K562 (cell line): Measurements from ENCODE around the gene EPN3.

Experiments used
- CREB1 ChIP-seq, 2 experiments: sonication (generic) in 1 of 2; formaldehyde crosslinking in 1 of 2; IDR thresholded peaks; 2 replicates each; pipeline versions ENCODE4 v1.6.1 to v1.8.0; 2012 to 2022; ENCODE audit warnings: inconsistent platforms in 1 of 2, mild to moderate bottlenecking in 1 of 2, missing genetic modification reagents in 1 of 2, moderate library complexity in 1 of 2
- EZH2 ChIP-seq: IDR thresholded peaks from 2 replicates; pipeline ENCODE4 v1.6.1; 2012; ENCODE audit warnings: low read depth, mild to moderate bottlenecking, inconsistent platforms, low read length, borderline replicate concordance
- HDGF ChIP-seq: fragments of 450-650 bp; IDR thresholded peaks from 2 replicates; pipeline ENCODE4 v1.6.1; 2016
- HMG20B ChIP-seq: fragments of 250-450 bp; sonication (Bioruptor Pico); IDR thresholded peaks from 2 replicates; pipeline ENCODE4 v1.5.0; 2021; ENCODE audit warnings: mild to moderate bottlenecking
- LEF1 ChIP-seq: fragments of 450-650 bp; IDR thresholded peaks from 2 replicates; pipeline ENCODE4 v1.6.1; 2016; ENCODE audit warnings: mild to moderate bottlenecking
- SAFB2 ChIP-seq: fragments of 200-400 bp; formaldehyde crosslinking; IDR thresholded peaks from 2 replicates; pipeline ENCODE4 v1.6.1; 2018; ENCODE audit warnings: borderline replicate concordance, low read length, low read depth, moderate library complexity; ENCODE audit not compliant: severe bottlenecking
- TCFL5 ChIP-seq: fragments of 250-450 bp; sonication (Bioruptor Pico); conservative IDR thresholded peaks from 2 replicates; pipeline ENCODE4 v1.6.1; 2021; ENCODE audit warnings: mild to moderate bottlenecking, moderate library complexity, matching md5 sums
- ZNF12 ChIP-seq: sonication (generic); formaldehyde crosslinking; IDR thresholded peaks from 2 replicates; pipeline ENCODE4 v1.4.0; 2020; ENCODE audit warnings: mild to moderate bottlenecking, missing genetic modification reagents
- TF ChIP-seq, protein P1 (sequence below): sonication (generic); formaldehyde crosslinking; IDR thresholded peaks from 2 replicates; pipeline ENCODE4 v1.8.1; 2023; ENCODE audit warnings: mild to moderate bottlenecking, missing genetic modification reagents
- TF ChIP-seq, protein P2 (sequence below), 3 experiments: IDR thresholded peaks in 2 of 3; conservative IDR thresholded peaks in 1 of 3; 2 replicates each; pipeline ENCODE4 v1.5.1; 2011 to 2012; ENCODE audit warnings: low read length in 3 of 3, mild to moderate bottlenecking in 3 of 3, control low read depth in 2 of 3, improper control_type of control experiment in 1 of 3, inconsistent platforms in 1 of 3, low read depth in 1 of 3, mixed read lengths in 1 of 3, moderate library complexity in 1 of 3; ENCODE audit not compliant: insufficient read depth in 2 of 3

DNA sequence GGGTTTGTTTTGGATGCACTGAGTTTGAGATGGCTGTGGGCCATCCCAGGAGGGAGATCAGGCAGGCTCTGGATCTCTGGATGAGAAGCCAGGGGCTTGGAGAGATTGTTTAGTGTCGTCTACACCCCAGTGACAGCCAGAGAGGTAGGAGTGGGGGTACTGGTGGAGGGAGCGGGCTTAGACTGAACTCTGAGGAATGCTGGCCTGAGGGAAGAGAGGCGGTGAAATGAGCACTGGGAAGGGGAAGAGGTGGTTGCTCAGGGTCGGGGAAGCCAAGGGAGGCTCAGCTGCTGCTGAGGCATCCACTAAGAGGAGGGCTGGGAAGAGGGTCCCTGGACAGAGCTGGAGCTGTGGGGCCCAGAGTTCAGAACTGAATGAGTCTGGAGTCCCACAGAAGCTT lies 51.6 kb downstream of the EPN3 start:
- TF ChIP-seq EZH2, result no peak
- TF ChIP-seq, protein P1, sequence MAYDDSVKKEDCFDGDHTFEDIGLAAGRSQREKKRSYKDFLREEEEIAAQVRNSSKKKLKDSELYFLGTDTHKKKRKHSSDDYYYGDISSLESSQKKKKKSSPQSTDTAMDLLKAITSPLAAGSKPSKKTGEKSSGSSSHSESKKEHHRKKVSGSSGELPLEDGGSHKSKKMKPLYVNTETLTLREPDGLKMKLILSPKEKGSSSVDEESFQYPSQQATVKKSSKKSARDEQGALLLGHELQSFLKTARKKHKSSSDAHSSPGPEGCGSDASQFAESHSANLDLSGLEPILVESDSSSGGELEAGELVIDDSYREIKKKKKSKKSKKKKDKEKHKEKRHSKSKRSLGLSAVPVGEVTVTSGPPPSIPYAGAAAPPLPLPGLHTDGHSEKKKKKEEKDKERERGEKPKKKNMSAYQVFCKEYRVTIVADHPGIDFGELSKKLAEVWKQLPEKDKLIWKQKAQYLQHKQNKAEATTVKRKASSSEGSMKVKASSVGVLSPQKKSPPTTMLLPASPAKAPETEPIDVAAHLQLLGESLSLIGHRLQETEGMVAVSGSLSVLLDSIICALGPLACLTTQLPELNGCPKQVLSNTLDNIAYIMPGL (CRISPR knock-in tag), result no peak
- no peak for TF ChIP-seq HDGF
- TF ChIP-seq, protein P2, sequence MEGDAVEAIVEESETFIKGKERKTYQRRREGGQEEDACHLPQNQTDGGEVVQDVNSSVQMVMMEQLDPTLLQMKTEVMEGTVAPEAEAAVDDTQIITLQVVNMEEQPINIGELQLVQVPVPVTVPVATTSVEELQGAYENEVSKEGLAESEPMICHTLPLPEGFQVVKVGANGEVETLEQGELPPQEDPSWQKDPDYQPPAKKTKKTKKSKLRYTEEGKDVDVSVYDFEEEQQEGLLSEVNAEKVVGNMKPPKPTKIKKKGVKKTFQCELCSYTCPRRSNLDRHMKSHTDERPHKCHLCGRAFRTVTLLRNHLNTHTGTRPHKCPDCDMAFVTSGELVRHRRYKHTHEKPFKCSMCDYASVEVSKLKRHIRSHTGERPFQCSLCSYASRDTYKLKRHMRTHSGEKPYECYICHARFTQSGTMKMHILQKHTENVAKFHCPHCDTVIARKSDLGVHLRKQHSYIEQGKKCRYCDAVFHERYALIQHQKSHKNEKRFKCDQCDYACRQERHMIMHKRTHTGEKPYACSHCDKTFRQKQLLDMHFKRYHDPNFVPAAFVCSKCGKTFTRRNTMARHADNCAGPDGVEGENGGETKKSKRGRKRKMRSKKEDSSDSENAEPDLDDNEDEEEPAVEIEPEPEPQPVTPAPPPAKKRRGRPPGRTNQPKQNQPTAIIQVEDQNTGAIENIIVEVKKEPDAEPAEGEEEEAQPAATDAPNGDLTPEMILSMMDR (IDR thresholded peaks at IDR 0.05 in 2 of 3, conservative IDR thresholded peaks at IDR 0.05 in 1 of 3; ENCODE audit: insufficient read depth in 2 of 3, low read depth in 1 of 3, low read length in 3 of 3), result no peak
- TF ChIP-seq CREB1 (IDR thresholded peaks at IDR 0.05), result no peak
- no peak for TF ChIP-seq CREB1 (CRISPR knock-in tag; IDR thresholded peaks at IDR 0.05)
- TF ChIP-seq TCFL5 (CRISPR knock-in tag), result no peak
- TF ChIP-seq HMG20B (CRISPR knock-in tag), result no peak
- TF ChIP-seq ZNF12 (CRISPR knock-in tag), result no peak
- no peak for TF ChIP-seq LEF1
- TF ChIP-seq SAFB2, result no peak
